Raji (cell line): ENCODE data around the gene TEKT3.

ENCODE experiments used
- POLR2A ChIP-seq: IDR thresholded peaks from 2 replicates; pipeline ENCODE4 v1.6.1; 2011; ENCODE audit warnings: low read depth, low read length, control low read depth; ENCODE audit not compliant: insufficient read depth

TEKT3 gene

GRCh38 chr17:15267996-15268395 is 73.4 kb downstream of the TEKT3 start:
- no peak for TF ChIP-seq POLR2A

GRCh38 chr17:15266325-15267125 is 74.9 kb downstream of the TEKT3 start:
- TF ChIP-seq POLR2A: no peak

- TF ChIP-seq POLR2A: no peak
Measured at GRCh38 chr17:15265131-15265530, 76.3 kb downstream of the TEKT3 start, which contains the start of gene PMP22. PMP22 (minus strand) TSS chr17:15265326; CDS start chr17:15260727, 4,599 bp downstream.

- no peak for TF ChIP-seq POLR2A
Measured at GRCh38 chr17:15264542-15264941, 76.9 kb downstream of the TEKT3 start.

- no peak for TF ChIP-seq POLR2A
Measured at GRCh38 chr17:15263680-15264079, 77.7 kb downstream of the TEKT3 start.

GRCh38 chr17:15263206-15263579 is 78.2 kb downstream of the TEKT3 start:
- no peak for TF ChIP-seq POLR2A

- TF ChIP-seq POLR2A: no peak
Measured at GRCh38 chr17:15262291-15263205, 78.8 kb downstream of the TEKT3 start.

- TF ChIP-seq POLR2A: no peak
Measured at GRCh38 chr17:15261802-15262290, 79.6 kb downstream of the TEKT3 start.

- no peak for TF ChIP-seq POLR2A
Measured at GRCh38 chr17:15261258-15261801, 80.1 kb downstream of the TEKT3 start.

- TF ChIP-seq POLR2A: no peak
Measured at GRCh38 chr17:15260376-15261257, 80.8 kb downstream of the TEKT3 start.

- TF ChIP-seq POLR2A: no peak
Measured at GRCh38 chr17:15257796-15258512, 83.4 kb downstream of the TEKT3 start.

GRCh38 chr17:15257258-15257788 is 84.1 kb downstream of the TEKT3 start:
- no peak for TF ChIP-seq POLR2A

GRCh38 chr17:15256689-15257088 is 84.7 kb downstream of the TEKT3 start:
- no peak for TF ChIP-seq POLR2A
